Mucosa of descending colon (tissue), 3 donors: ENCODE measurements around the gene AGPAT3. TPM values are rescaled to one million over a fixed set of nuclear protein-coding genes. Genes with fewer than 3 reads are reported as not detected.

Experiments used
- ATAC-seq: fragments of 200-7000 bp; cut with Tn5 transposase; one replicate; pipeline ENCODE4 v1.9.1; 2020; ENCODE audit warnings: mild to moderate bottlenecking, moderate library complexity
- DNase-seq, 3 donors: peaks; one replicate each; pipeline ENCODE4 v3.0.0-alpha.2; 2020
- H3K36me3 ChIP-seq: fragments of 200-600 bp; one replicate; pipeline ENCODE4 v1.8.0; 2021; ENCODE audit warnings: low read depth, mild to moderate bottlenecking
- H3K4me1 ChIP-seq: fragments of 200-600 bp; one replicate; pipeline ENCODE4 v1.8.0; 2021; ENCODE audit warnings: low read depth, mild to moderate bottlenecking
- H3K4me3 ChIP-seq: fragments of 200-600 bp; one replicate; pipeline ENCODE4 v1.8.0; 2021; ENCODE audit warnings: mild to moderate bottlenecking
- H3K9me3 ChIP-seq: fragments of 200-600 bp; one replicate; pipeline ENCODE4 v1.8.0; 2021; ENCODE audit warnings: mild to moderate bottlenecking
- intact Hi-C, 2 donors: fragments of 100-400 bp; cut with DNase I in 1 of 2; cut with micrococcal nuclease in 1 of 2; formaldehyde crosslinking; loops; one replicate each; pipeline versions ENCODE4 v1.11.0 to v1.11.1; 2022; cut with DNase I, micrococcal nuclease
- total RNA-seq, 3 donors: library from RNA; stranded (reverse); fragmentation: NEBNext Ultra II Directional in 2 of 3; extraction: Animal tissue kit (Norgen Biotek cat#: 25700) in 2 of 3; gene quantifications; one replicate each; pipeline versions ENCODE4 v1.2.1 to v1.2.4, GENCODE V29; 2021 to 2023
- TF ChIP-seq, protein P1 (sequence below): fragments of 200-600 bp; IDR thresholded peaks from one replicate; pipeline ENCODE4 v1.8.0; 2022; ENCODE audit warnings: antibody characterized with exemption, mild to moderate bottlenecking
- donor health status: DM: no; HTN: no; CAD: no; lungs with moderate emphysema.
- donor health status: DM: no; HTN: no; CAD: no.
- donor health status: DM: no; HTN: yes; CAD: no.

AGPAT3 gene
- total RNA-seq, 3 donors from 2014 or later = 77.7 to 120 (median 97.7) TPM

DNA sequence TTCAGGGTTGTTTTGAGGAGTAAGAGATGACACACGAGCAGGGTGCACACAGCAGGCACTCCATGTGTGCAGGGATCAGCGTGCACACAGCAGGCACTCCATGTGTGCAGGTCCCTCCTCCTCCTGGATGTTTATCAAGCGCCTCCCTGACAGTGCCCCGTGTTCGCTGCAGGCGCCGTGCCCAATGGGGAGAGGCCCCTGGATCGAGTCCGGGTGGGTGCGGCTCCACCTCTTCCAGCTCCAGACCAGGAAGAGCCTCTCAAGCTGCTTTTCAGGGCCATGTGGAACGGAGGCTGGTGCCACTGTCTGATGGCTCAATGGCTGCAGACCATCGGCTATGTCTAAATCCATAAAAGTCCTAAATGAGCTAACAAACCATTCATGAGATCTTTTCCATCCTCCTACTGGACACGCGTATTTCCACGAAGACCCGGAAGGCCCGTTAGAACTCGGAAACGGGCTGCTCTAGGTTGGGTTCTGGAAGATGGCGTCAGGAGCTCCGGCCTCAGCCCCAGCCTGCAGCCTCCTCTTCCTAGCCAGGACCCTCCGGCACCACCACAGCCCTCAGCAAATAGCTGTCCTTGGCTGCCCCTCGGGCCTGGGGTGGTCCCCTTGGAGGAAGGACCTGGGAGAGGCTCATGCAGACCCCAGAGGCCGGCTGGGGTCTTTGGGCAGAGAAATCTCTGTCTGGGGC, 39.6 kb upstream of the AGPAT3 start:
- no peak overlapping the region for H3K4me3 ChIP-seq
- TF ChIP-seq, protein P1, sequence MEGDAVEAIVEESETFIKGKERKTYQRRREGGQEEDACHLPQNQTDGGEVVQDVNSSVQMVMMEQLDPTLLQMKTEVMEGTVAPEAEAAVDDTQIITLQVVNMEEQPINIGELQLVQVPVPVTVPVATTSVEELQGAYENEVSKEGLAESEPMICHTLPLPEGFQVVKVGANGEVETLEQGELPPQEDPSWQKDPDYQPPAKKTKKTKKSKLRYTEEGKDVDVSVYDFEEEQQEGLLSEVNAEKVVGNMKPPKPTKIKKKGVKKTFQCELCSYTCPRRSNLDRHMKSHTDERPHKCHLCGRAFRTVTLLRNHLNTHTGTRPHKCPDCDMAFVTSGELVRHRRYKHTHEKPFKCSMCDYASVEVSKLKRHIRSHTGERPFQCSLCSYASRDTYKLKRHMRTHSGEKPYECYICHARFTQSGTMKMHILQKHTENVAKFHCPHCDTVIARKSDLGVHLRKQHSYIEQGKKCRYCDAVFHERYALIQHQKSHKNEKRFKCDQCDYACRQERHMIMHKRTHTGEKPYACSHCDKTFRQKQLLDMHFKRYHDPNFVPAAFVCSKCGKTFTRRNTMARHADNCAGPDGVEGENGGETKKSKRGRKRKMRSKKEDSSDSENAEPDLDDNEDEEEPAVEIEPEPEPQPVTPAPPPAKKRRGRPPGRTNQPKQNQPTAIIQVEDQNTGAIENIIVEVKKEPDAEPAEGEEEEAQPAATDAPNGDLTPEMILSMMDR = no peak
- H3K36me3 ChIP-seq = no peaks in the 10 kb centered on the region
- ATAC-seq = peak; percentile 69
- intact Hi-C loops = no loop called here
- no peaks in the 10 kb centered on the region for H3K9me3 ChIP-seq
- H3K4me1 ChIP-seq = no peaks in the 10 kb centered on the region
- DNase-seq = peak in 1 of 3 donors; percentile 65

DNA sequence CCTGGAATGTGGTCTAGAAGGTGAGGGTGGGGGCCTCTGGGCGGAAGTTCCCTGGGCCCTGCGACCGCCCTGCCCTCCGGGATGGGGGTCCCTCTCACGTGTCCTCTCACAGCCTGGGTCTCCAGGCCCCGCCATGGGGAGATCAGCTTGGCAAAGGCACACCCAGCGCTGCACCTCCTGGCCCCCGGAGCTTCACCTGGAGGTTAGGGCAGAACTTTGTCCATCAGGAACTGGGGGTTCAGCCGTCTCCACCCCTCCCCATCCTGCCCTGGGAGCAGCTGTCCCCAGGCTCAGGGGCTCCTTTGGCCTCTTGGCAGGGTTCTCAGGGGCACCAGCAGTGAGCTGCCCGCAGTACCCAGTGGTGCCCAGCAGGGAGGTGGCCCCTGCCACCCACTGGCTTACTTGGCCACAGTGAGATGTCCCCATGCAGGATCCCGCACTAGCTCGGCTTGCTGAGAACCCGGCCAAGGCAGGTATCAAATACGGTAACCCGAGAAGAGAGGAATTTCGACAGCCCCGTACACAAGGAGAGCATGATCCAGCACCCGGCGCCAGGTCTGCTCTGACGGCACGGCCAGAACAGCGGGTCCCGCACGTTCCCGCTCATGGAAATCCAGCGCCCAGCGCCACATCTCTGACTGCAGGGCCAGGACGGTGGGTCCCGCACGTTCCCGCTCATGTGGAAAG, 38.9 kb upstream of the AGPAT3 start:
- Histone ChIP-seq H3K36me3 (no peaks in the 10 kb centered on the region), H3K4me1 (no peaks in the 10 kb centered on the region), H3K9me3 (no peaks in the 10 kb centered on the region), H3K4me3 (no peak overlapping the region)
- TF ChIP-seq, protein P1 = no peak
- DNase-seq = no peak
- intact Hi-C loops = no loop called here
- ATAC-seq = peak; percentile 31

DNA sequence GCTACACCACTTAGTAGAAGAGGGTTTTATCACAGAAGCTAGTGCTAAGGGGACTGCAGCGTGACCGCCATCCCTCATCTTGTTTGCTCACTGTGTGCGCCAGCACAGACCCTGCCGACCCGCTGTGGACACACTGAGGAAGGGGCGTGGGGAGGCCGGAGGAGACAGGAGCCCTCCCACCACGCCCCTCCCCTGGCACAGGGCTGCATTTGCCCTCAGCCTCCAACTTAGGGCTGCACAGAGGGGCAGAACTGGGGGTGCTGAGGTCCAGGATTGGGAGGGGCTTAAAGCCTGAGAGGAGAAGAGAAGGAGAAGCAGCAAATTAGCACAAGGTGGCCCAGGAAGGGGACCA, 38.4 kb upstream of the AGPAT3 start:
- TF ChIP-seq, protein P1 = no peak
- ATAC-seq (peak; percentile 19), DNase-seq (no peak)
- H3K36me3 ChIP-seq = no peaks in the 10 kb centered on the region
- no peak overlapping the region for H3K4me3 ChIP-seq
- intact Hi-C loops = no loop called here
- no peaks in the 10 kb centered on the region for H3K9me3 ChIP-seq
- H3K4me1 ChIP-seq = no peaks in the 10 kb centered on the region

DNA sequence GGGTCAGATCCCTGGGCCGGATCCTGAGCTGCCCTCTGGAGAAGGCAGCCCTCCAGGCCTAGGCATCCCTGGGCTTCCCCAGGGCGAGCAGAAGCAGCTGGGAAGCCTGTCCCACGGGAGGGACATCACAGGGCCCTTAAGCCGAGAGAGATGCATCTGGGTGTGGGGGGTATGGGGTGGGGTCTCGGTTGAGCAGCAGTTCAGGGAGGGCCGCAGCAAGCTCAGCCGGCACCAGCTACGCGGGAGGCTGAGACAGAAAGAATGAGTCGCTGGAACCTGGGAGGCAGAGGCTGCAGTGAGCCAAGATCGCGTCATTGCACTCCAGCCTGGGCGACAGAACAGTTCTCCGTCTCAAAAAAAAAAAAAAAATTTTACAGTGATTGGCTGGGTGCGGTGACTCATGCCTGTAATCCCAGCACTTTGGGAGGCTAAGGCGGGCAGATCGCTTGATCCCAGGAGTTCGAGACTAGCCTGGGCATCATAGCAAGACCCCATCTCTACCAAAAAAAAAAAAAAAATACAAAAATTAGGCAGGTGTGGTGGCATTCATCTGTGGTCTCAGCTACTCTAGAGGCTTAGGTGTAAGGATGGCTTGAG, 37.9 kb upstream of the AGPAT3 start:
- DNase-seq = no peak
- TF ChIP-seq, protein P1 = no peak

DNA sequence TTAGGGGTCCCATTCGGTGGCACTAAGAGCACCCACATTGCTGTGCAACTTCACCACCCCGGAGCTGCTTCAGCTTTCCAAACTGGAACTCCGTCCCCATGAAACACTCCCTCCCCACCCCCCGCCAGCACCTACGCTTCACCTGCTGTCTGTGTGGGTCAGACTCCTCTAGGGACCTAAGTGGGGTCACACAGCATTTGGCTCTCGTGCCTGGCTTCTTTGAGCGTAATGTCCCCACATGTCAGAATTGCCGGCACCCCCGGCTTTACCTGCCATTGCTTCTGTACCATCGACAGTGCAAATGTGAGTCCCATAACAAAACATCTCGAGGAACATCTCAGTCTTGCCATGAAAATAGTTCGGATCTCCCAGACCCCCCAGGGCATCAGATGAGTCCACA, 35.9 kb upstream of the AGPAT3 start:
- no peak for DNase-seq
- intact Hi-C loops = no loop called here
- H3K4me3 ChIP-seq = no peak overlapping the region
- TF ChIP-seq, protein P1 = no peak
- H3K9me3 ChIP-seq = no peaks in the 10 kb centered on the region
- H3K36me3 ChIP-seq = no peaks in the 10 kb centered on the region
- no peak for ATAC-seq
- no peaks in the 10 kb centered on the region for H3K4me1 ChIP-seq

More for the DNA sequence above, 37.9 kb upstream of the AGPAT3 start:
- peak; percentile 52 for ATAC-seq
- no peaks in the 10 kb centered on the region for H3K36me3 ChIP-seq
- intact Hi-C loops = no loop called here
- H3K4me3 ChIP-seq = no peak overlapping the region
- no peaks in the 10 kb centered on the region for H3K4me1 ChIP-seq
- no peaks in the 10 kb centered on the region for H3K9me3 ChIP-seq
